ENCODE measurements around the gene TBC1D22A.

TBC1D22A gene

DNA sequence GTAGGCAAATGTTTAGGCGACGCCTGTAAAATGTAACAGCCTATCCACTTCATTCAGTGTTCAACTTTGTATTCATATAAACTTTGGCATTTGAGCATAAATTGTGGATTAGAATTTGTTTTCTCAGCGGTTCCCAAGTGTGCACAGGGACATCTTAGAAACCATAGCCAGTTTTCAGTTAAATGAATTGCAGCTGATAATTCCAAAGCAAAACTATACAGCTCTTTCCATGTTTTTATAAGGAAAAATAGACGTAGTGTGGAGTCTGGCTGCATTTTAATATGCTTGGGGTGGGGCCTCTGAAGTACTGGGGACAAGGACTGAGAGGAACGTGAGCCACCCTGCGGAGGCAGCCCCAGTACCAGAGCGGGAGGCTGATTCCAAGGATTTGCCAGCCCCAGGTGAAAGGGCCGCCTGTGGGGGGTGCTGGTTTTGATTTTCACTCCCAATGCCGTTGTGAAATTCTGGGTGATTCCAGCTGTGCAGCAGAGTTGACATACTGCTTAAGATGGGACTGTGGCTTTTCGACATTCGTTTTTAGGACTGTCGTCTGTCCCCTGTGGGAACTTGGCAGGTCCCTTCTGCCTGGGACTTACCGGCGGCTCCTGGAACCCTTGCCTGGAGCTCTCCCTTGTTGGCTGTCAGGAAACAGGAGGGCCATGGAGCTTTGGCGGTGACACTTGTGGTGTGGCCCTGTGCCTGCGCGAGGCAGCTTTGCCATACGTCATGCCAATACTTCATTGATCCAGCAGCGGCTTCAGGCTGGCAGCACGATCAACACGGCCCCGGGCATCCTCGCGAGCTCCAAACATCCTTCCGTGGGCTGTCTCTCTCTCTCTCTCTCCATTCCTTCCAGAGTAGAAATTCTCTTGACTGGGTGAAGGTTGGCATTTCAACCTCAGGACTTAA is 370.9 kb downstream of the TBC1D22A start:
- TF ChIP-seq, protein P1, sequence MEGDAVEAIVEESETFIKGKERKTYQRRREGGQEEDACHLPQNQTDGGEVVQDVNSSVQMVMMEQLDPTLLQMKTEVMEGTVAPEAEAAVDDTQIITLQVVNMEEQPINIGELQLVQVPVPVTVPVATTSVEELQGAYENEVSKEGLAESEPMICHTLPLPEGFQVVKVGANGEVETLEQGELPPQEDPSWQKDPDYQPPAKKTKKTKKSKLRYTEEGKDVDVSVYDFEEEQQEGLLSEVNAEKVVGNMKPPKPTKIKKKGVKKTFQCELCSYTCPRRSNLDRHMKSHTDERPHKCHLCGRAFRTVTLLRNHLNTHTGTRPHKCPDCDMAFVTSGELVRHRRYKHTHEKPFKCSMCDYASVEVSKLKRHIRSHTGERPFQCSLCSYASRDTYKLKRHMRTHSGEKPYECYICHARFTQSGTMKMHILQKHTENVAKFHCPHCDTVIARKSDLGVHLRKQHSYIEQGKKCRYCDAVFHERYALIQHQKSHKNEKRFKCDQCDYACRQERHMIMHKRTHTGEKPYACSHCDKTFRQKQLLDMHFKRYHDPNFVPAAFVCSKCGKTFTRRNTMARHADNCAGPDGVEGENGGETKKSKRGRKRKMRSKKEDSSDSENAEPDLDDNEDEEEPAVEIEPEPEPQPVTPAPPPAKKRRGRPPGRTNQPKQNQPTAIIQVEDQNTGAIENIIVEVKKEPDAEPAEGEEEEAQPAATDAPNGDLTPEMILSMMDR (IDR thresholded peaks at IDR 0.05; ENCODE audit: control extremely low read depth, extremely low read depth, low read depth, missing control alignments): no peak
- ChIA-PET POLR2A (no interaction called here), CTCF (no interaction called here)
- DNase-seq (ENCODE audit: extremely low spot score): no peak

DNA sequence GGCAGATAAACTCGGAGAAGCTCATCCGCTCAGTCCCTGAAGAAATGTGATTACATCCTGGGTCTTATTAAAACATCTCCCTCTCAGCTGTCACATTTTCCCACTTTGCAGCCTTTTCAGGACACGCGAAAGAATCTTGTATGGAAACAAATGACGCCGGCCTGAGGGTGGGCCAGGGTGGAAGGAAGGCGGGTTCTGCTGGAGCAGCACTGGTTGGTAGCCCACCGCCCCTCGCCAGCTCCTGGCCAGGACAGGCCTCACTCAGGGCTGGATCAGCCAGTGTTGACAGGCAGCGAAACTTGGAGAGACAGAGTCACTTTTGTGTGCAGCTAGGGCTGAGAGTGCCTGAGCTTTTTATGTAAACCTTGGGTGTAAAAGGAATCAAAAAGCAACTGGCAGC is 371.8 kb downstream of the TBC1D22A start:
- DNase-seq (ENCODE audit: extremely low spot score): no peak
- CTCF ChIA-PET: no interaction called here
- TF ChIP-seq, protein P1 (IDR thresholded peaks at IDR 0.05; ENCODE audit: control extremely low read depth, extremely low read depth, low read depth, missing control alignments): no peak
- POLR2A ChIA-PET: no interaction called here

DNA sequence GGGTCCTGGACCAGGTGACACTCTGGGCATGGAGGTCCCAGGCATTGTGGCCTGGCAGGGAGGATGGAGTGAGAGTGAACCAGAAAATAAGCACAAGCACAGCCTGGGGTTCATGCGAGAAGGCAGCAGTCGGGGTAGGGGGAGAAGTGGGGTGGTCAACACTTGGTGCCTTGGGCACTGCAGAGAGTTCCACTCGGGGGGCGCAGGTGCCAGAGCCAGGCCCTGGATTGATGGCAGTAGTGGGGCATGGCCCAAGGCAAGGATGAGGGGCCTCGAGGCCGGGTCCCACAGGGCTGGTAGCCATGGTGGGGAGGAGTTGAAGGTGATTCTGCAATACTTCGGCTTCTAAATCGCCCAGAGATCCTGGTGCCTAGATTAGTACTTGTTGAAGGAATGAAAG is 372.9 kb downstream of the TBC1D22A start:
- no peak for DNase-seq (ENCODE audit: extremely low spot score)
- CTCF ChIA-PET: no interaction called here
- POLR2A ChIA-PET: no interaction called here
- TF ChIP-seq, protein P1 (IDR thresholded peaks at IDR 0.05; ENCODE audit: control extremely low read depth, extremely low read depth, low read depth, missing control alignments): no peak

DNA sequence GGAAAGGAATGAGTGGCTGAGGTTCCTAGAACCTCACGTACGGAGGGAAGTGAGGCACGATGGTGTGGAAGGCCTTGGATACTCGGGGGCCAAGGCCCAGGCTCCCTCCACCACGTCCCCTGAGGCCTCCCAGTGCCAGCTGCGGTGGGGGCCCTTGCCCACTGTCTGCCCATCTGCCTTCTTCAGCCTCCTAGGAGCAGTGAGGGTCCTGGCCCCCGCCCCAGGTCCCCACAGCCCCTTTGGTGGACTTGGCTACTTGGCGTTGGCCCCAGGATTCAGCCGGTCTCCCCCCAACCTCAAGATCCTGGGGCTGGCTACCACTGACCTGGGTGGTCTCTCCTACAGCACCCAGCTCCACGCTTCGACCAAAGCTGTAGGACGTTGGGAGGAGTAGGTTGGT is 373.6 kb downstream of the TBC1D22A start:
- ChIA-PET POLR2A (no interaction called here), CTCF (no interaction called here)
- TF ChIP-seq, protein P1 (IDR thresholded peaks at IDR 0.05; ENCODE audit: control extremely low read depth, extremely low read depth, low read depth, missing control alignments): no peak
- no peak for DNase-seq (ENCODE audit: extremely low spot score)

DNA sequence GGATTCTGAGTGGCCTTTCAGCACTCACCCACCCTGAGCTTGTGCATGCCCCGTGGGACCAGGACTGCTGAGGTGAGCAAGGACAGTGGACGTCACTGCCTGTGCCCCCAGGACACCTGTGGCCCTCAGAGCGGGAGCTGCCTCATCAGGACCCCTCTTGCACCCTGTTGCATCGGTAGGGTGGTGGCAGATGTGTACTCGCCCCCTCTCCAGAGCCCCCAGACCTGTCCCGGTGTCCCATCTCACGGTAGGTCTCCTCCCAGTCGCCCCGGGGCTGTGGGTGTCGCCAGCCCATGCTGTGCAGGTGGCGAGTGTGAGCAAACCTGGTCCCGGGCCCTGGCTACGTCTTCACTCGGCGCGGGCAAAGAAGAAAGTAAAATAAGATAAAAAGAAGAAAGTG is 374.2 kb downstream of the TBC1D22A start:
- TF ChIP-seq, protein P1 (IDR thresholded peaks at IDR 0.05; ENCODE audit: control extremely low read depth, extremely low read depth, low read depth, missing control alignments): no peak
- ChIA-PET POLR2A (no interaction called here), CTCF (no interaction called here)
- DNase-seq (ENCODE audit: extremely low spot score): no peak

DNA sequence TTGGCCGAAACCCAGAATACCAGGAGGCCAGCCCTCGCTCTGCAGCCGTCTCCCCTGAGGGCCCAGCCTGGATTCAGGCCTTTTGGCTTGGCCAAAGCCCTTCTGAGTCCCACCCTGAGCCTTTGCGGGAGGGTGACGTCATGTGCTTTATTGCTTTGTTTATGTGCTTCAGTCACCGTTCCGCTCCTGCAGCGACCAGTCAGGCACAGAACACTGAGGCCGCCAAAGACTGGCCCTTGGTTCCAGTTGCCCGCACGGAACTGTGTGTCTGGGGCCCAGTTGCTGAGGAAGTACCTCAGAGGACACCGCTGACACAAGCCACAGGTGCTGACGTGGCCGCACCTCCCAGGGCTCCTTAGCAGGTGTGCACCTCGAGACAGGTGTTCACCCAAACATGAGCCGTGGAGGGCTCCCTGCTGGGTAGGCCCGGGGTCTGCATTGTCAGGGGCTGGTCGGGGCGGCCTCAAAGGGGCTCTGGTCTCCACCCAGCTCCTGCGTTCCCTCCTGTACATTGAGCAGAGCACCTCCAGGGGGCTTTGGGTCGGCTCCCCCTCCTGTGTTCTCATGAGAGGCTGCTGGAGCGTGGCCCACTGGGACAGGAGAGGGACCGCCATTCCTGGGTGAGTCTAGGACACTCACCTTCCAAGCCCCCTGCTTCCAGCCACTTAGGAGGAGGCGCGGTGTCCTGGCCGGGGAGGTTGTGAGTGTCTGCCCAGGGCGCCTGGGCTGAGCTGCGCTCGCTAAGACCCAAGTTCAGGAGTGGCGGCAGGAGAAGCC is 376.8 kb downstream of the TBC1D22A start:
- TF ChIP-seq, protein P1 (IDR thresholded peaks at IDR 0.05; ENCODE audit: control extremely low read depth, extremely low read depth, low read depth, missing control alignments): no peak
- no peak for DNase-seq (ENCODE audit: extremely low spot score)
- ChIA-PET CTCF (no interaction called here), POLR2A (no interaction called here)
